Stimulated activated CD4-positive, alpha-beta T cell treated with anti-CD3 and anti-CD28 coated beads, Interleukin-12 subunit alpha, Interleukin-12 subunit beta, amount 100 ng/mL, for 4 hours (primary cell): ENCODE measurements around the gene CPM.
"Not testable (repeated sequence)": the region's sequence is repeated elsewhere in the genome, so short reads cannot be mapped to it uniquely, and the experiment has no call there.

Source experiments
- DNase-seq: peaks from one replicate; pipeline ENCODE4 v3.0.0-alpha.2; 2020

Gene CPM

GRCh38 chr12:68876461-68876860 is 56.5 kb downstream of the CPM start:
- no peak for DNase-seq

GRCh38 chr12:68873316-68873715 is 59.7 kb downstream of the CPM start:
- DNase-seq, result no peak

GRCh38 chr12:68871921-68872320 is 61.0 kb downstream of the CPM start:
- DNase-seq, result no peak

- DNase-seq, result no peak
Measured at GRCh38 chr12:68871396-68871795, 61.6 kb downstream of the CPM start.

GRCh38 chr12:68870443-68870842 is 62.5 kb downstream of the CPM start:
- no peak for DNase-seq

GRCh38 chr12:68870011-68870410 is 63.0 kb downstream of the CPM start:
- DNase-seq, result no peak

- no peak for DNase-seq
Measured at GRCh38 chr12:68868043-68868790, 64.8 kb downstream of the CPM start.

GRCh38 chr12:68867606-68868005 is 65.4 kb downstream of the CPM start:
- no peak for DNase-seq

- DNase-seq, result no peak
Measured at GRCh38 chr12:68866950-68867349, 66.0 kb downstream of the CPM start.

- no peak for DNase-seq
Measured at GRCh38 chr12:68865399-68866164, 67.4 kb downstream of the CPM start.

GRCh38 chr12:68864604-68865003 is 68.4 kb downstream of the CPM start:
- no peak for DNase-seq

GRCh38 chr12:68863886-68864454 is 69.0 kb downstream of the CPM start:
- DNase-seq, result not testable (repeated sequence)

GRCh38 chr12:68863109-68863770 is 69.7 kb downstream of the CPM start:
- DNase-seq, result no peak

- DNase-seq, result no peak
Measured at GRCh38 chr12:68861890-68862289, 71.1 kb downstream of the CPM start.

GRCh38 chr12:68856510-68856909 is 76.5 kb downstream of the CPM start:
- no peak for DNase-seq

GRCh38 chr12:68855771-68856170 is 77.2 kb downstream of the CPM start:
- DNase-seq, result no peak

GRCh38 chr12:68855111-68855510 is 77.9 kb downstream of the CPM start:
- no peak for DNase-seq

GRCh38 chr12:68854554-68854953 is 78.4 kb downstream of the CPM start:
- DNase-seq, result no peak

GRCh38 chr12:68854078-68854468 is 78.9 kb downstream of the CPM start:
- no peak for DNase-seq

- no peak for DNase-seq
Measured at GRCh38 chr12:68853396-68854077, 79.4 kb downstream of the CPM start.

- DNase-seq, result no peak
Measured at GRCh38 chr12:68851592-68852306, 81.2 kb downstream of the CPM start.

GRCh38 chr12:68850390-68850789 is 82.6 kb downstream of the CPM start:
- no peak for DNase-seq
